Muscle of arm (tissue), 12 donors: ENCODE measurements around the gene SSU72. TPM values are rescaled to one million over a fixed set of nuclear protein-coding genes. Genes with fewer than 3 reads are reported as not detected.

ENCODE experiments used
- DNase-seq: peaks from one replicate; pipeline ENCODE4 v3.0.0-alpha.2; 2013
- polyA plus RNA-seq, 12 donors: library from polyadenylated mRNA; unstranded; fragments of 120-200 nt; gene quantifications; one replicate each; pipeline ENCODE4 v1.2.1, GENCODE V29; 2013; ENCODE audit not compliant: insufficient read length in 12 of 12

The SSU72 gene
- polyA plus RNA-seq, 12 donors = 61.6 to 98.6 (median 86.4) TPM; not detected in 1

DNA sequence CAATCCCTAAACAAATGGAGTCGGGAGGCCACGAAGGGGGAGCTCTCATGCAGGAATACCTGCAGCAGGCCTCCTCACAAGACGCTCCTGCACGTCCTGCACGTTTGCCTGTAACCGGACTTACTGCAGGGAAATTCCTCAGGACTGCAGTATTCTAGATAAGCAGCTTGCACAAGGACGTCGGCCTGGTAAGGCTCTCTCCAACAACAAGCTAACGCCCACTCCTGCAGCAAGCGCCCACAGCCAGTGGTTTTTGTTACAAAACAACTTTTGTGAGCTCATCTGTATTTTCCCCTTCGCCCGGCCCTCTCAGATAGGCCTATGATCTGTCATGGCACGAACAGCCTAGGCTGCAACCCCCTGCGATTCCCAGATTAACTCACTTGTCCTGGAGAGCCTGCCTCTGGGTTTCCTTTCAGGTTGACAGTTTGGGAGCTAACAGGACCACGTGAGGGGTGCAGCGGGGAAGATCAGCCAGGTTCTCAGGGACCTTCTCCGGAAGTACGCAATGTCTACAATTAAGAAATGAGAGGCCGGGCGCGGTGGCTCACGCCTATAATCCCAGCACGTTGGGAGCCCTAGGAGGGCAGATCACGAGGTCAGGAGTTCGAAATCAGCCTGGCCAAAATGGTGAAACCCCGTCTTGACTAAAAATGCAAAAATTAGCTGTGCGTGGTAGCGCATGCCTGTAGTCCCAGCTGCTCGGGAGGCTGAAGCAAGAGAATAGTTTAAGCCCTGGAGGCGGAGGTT, 39.7 kb upstream of the SSU72 start:
- DNase-seq = no peak

DNA sequence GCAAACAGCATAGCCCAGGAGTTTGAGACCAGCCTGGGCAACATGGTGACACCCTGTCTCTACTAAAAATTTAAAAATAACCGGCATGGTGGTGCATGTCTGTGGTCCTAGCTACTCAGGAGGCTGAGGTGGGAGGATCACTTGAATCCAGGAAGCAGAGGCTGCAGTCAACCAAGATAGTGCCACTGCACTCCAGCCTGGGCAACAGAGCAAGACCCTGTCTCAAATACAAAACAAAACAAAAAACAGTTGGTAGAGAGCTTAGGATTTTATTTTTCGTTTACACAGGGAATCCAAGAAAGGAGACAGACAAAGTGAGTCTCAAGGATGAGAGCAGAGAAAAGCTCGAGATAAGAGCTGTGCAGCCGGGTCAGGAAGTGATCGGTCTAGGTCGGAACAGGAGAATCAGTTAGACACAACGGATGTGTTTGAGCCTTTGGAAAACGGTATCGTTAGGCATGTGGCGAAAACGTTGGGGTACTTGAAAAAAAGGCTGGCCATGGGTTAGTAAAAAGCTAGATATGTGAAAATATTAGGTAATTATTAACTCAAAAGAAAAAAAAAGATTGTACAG, 38.9 kb upstream of the SSU72 start:
- no peak for DNase-seq

DNA sequence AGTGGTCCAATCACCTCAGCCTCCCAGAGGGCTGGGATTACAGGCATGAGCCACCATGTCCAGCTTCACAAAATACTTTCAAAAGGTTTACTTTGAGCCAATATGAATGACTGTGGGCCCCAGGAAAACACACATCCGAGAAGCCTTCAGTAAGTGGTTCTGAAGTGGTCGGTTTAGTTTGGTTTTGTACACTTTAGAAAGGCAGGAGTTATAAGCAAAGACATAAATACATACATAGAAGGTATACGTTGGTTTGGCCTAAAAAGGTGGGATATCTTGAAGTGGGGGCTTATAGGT, 37.4 kb upstream of the SSU72 start:
- no peak for DNase-seq

DNA sequence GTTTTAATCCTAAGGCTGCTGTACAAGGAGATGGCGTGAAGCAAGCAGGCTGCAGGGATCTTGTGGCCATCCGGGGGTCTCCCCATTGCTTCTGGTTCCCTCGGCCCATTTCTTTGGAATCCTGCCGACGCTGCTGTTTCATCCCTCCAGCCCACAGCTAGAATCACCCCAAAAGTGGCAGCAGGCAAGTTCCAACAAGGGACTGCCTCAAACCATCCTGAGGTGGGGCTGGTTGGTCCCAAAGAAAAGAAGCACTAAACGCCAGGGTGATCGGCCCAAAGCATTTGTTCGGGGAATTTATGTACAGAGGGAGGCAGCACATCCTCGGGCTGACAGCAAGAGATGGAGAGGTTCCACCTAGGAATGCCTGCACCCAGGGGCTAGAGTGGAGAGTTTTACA, 36.1 kb upstream of the SSU72 start:
- no peak for DNase-seq

DNA sequence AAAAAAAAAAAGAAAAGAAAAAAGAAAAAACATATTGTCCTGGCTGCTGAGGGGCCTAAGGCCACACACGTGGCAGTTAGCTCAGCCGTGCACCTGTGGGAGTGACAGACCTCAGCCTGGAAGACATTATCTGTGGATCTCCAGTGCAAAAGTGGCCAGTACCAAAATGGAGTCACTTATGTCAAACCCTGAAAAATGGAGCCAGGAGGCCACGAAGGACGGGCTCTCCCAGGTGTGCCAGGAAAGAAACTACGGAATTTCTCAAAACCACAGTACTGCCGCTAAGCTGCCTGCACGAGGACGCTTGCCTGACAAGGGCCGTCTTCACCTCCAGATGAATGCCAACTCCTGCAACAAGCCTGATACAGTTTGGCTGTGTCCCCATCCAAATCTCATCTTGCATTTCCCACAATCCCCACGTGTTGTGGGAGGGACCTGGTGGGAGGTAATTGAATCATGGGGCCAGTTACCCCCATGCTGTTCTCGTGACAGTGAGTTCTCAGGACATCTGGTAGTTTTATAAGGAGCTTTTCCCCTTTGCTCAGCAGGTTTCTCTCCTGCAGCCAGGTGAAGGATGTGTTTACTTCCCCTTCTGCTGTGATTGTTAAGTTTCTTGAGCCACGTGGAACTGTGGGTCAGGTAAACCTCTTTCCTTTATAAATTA, 35.3 kb upstream of the SSU72 start:
- DNase-seq = no peak

DNA sequence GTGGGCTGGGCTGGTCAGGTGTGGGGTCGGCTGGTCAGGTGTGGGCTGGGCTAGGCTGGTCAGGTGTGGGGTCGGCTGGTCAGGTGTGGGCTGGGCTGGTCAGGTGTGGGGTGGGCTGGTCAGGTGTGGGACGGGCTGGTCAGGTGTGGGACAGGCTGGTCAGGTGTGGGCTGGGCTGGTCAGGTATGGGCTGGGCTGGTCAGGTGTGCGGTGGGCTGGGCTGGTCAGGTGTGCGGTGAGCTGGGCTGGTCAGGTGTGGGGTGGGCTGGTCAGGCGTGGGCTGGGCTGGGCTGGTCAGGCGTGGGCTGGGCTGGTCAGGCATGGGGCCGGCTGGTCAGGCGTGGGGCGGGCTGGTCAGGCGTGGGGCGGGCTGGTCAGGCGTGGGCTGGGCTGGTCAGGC, 31.6 kb upstream of the SSU72 start:
- DNase-seq = no peak

DNA sequence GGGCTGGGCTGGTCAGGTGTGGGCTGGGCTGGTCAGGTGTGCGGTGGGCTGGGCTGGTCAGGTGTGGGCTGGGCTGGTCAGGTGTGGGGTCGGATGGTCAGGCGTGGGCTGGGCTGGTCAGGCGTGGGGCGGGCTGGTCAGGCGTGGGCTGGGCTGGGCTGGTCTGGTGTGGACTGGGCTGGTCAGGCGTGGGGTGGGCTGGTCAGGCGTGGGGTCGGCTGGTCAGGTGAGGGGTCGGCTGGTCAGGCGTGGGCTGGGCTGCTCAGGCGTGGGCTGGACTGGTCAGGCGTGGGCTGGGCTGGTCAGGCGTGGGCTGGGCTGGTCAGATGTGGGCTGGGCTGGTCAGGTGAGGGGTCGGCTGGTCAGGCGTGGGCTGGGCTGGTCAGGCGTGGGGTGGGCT, 31.1 kb upstream of the SSU72 start:
- no peak for DNase-seq

DNA sequence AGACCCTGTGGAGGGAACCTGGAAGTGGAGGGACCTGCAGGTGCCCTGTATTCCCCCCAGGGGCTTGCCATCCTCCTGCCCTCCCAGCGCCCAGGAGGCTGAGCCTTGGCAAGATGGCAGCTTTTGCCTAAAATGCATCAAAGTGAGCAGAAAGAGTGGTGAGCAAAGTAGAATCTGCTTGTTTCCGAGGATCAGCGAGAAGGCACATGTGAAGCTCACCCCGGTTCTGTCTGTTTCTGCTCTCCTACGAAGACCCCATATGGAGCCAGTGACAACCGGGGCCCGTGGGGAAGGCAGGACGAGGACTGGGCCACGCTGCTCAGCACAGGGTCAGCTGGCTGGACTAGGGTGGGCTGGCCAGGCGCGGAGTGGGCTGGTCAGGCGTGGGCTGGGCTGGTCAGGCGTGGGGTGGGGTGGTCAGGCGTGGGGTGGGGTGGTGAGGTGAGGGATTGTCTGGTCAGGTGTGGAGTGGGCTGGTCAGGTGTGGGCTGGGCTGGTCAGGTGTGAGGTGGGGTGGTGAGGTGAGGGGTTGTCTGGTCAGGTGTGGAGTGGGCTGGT, 30.4 kb upstream of the SSU72 start:
- no peak for DNase-seq

DNA sequence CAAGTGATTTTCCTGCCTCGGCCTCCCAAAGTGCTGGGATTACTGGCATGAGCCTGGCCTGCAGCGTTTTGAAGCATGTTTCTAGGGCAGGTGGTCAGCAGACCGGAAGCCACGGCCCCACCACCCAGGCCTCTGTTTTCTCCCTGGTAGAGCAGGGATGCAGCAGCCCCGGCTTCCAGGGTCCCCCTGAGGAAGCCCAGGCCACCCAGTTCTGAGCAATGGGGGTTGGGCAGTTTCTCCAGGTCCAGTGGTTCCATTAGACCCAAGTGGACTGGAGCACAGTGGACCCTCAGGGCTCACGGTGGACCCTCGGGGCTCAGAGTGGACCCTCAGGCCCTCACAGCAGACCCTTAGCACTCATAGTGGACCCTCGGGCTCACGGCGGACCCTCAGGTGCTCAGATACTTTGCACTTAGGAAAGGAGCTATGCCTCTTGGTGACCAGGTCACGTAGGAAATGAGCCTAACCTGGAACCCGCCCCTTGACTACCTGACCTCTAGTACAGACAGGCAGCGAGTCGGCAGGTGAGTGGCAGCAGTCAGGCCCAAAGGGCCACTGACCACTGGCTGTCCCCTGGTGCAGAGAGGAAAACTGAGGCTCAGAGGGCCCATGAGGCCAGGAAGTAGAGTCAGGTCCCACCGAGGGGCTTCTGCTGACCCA, 29.8 kb upstream of the SSU72 start:
- DNase-seq = no peak

DNA sequence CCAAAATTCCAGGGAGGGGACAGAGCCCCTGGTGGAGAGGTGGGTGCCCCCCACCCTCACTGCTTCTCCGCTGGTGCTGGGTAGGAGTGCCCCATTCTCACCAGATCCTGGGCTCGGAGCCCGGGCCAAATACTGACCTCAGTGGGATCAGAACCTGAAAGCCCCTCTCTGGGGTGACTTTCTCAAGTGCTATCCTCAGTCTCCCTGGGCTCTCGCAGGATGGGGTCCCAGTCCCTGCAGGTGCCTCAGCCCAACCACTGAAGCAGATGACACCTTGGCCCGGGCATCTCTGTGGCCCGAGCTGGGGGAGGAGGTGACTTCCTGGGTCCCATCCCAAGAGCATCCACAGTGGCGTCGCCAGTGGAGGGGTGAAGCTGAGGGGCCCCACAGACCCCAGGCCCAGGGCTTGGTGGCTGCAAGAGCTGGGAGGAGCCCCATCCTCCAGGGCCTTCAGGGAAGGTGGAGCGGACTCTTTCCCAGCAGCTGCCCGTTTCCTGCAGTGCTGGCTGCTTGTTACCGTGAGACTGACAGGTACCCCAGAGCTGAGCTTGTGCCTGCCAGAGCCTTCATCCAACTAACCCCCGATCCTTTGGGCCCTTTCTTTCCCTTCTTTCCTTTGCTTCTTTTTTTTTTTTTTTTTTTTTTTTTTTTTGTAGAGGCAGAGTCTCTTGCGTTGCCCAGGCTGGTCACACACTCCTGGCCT, 29.2 kb upstream of the SSU72 start:
- DNase-seq = no peak

DNA sequence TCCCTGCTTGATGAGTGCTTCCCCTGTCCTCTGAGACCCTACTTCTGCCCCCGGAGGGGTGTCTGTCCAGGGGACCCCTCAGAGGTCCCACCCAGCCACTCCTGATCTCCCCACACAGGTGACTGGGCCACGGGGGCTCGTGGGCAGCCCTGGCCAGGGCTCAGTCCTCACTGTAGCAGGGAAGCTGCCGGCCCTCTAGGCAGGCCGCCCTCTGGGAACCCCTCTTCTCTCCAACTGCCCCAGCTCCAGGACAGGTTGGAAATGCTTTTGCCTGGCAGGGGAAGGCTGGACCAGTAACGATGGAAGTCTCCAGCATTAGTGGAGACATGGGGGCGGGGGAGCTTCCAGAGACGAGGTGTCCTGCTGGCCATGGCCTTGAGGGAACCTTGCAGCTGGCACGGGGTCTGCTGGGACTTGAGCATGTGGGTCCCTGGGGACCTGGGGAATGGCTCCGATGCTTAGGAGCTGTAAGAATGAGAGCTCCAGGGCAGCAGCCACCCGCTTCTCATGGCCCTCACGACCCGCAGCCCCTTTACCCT, 28.4 kb upstream of the SSU72 start:
- DNase-seq = no peak

DNA sequence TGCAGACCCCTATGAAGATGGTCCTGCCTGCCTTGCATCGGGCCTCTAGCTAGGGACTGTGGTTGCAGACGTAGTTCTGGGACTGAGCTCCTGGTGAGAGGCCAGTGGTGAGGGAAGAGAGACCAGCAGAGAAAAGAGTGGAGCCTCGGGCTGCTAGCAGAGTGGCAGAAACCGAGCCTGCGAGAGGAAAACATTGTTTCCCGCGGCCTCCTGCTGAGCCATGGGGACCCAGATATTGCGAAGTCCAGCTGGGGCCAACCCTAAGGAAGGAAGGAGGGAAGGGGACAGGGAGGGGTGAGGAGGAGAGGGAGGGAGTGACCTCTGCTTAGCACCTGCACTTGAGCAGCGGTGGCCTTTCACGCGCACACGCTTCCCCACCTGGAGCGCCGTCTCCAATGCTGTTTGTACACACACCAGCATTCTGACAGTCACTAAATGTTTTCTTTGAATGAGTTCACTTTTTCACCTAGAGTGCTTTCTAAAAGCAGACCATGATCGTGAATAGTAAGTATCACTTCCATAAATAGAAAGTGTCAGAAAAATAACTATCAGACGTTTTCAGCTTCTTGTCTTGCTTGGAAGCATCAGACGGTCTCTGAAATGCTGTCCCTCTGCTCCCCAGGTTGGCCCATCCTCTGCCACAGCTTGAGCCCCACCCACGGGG, 27.8 kb upstream of the SSU72 start:
- DNase-seq = no peak

DNA sequence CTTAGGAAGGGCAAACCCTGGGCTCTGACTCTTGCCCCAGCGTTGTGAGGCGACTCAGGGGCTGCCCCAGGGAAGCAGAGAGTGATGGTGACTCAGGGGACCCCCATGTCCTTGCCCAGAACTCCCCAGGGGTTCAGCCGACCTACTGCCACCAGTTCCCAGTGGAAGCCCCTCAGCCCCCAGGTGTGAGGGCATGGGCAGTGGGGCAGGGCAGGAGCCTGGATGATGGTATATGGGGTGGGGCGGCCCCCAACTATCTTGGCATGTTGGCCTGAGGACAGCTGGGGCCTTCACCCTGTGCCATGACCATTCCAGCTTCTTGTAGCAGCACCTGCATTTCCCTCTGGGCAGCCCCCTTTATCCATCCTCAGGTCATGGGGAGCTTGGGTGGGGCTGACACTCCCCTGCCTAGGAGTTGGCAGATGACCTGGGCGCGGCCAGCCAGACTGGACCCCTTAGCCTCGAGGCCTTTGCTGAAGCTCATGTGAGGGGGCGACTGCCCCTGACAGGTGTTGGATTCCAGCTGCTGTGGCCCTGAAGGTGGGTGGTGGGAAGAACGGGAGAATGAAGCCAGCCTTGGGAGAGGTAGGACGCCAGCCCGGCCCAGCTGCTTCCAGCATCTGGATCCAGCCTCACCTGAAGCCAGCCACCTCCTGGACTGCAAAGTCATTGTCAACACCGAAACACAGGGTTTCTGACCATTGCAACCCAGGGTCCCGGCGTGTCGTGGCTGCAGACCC, 27.1 kb upstream of the SSU72 start:
- no peak for DNase-seq

DNA sequence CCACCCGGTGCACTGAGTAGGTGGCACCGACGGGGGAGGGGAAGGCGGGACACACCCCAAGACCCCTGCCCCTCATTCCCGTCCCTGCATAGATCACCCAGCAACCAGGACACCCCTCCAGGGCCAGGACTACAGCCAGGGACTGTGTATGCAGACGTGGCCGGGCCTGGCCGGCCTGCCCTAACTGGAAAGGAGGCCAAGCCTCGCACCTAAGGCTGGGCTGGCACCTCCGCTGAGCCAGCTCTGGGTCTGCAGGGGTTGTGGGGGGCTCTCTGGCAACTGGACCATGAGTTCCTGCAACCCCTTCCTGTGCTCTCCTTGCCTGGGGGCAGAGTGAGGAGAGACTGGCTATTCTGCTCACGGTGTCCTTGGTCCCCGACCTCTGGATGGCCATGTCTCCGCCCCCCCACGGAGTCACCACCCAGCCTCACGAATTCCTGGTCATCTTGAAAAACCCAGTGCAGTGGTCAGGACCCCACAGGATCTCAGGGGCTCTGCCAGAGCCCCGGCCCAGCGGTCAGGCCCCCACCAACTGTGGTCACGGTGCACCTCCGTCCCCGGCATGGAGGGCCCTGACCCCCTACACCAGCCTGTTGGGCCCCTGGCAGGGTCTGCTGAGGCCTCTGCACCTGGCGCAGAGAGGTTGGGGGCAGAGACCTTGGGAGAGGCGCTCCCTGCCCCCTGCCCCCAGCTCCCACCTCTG, 26.3 kb upstream of the SSU72 start:
- no peak for DNase-seq

DNA sequence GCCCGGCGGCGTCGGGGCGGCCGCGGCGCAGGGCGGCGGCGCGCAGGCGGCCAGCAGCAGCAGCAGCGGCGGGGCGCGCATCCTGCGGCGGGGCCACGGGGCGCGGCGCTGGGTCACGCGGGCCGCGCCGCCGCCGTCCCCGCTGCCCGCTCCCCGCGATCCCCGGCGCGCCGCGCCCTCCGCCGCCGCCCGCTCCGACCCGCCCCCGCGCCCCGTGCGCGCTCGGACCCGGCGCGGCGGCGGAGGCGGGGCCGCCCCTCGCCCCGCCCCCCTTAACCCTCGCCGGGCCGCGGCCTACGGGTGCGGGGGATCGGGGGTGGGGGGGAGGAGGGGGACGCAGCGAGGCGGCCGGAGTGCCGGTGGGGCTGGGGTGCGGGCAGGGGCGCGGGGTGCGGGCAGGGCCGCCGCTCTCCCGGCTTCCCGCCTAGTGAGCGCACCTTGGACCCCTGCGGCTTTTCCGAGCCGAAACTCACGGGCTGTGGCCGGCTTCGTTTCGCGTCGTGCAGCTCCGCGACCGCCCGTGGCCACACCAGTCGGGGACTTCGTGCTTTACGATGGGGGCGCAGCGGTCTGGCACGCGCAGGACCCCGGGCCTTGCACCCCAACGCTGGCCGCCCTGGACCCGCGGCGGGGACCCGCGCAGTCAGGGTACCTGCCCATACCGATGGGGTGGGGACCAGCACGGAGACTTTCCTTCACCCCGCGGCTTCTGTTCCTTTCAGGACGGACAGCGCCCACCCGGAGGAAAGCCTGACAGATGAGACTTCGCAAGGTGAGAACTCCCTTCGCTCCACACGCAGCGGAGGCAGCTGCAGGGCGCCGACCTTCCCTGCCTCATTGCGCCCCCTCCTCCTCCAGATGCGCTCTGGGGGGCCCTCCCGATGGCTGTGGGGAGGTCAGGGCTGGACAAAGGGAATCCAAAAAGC, 25.5 kb upstream of the SSU72 start, which contains the start of gene FNDC10:
FNDC10 (minus strand) TSS at position 201 of the 926 bp plus-strand sequence; CDS start at position 81, 120 bp downstream.
- DNase-seq = no peak

DNA sequence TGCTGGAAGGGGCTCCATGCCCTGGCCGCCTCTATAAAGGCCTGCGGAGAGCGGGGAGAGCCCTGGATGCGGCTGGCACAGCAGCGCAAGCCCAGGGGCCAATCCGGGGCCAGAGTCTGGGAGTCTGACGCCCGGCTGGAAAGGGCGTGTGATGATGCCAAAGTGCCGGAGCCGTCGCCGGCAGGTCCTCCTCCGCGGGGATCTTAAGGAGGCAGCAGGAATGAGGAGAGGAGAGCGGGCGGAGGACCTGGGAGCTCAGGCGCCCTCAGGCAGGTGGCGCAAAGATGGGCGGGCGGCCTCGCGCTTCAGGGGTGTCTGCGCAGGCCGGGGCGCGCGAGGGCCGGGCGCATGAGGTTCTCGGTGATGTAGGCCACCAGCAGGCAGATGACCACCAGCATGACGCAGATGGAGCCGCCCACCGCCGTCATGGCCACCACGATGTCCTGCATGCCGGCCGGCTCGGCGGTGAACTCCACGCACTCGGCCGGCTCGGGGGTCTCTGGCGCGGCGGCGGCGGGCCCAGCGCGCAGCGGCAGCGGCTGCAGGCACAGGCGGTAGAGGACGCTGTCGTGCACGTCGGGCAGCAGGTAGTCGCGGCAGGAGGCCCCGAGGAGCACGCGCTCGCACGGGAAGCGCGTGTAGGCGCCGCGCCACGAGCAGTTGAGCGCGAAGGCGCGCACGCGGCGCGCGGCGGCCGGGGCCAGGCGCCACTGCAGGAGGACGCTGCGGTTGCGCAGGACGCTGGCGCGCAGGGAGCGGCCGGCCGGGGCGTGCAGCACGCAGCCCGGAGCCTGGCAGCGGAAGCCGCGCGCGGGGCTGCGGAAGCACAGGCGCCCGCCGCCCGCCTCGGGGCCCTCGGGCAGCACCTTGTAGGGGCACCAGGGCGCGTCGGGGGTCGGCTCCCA, 24.6 kb upstream of the SSU72 start:
- DNase-seq = no peak

DNA sequence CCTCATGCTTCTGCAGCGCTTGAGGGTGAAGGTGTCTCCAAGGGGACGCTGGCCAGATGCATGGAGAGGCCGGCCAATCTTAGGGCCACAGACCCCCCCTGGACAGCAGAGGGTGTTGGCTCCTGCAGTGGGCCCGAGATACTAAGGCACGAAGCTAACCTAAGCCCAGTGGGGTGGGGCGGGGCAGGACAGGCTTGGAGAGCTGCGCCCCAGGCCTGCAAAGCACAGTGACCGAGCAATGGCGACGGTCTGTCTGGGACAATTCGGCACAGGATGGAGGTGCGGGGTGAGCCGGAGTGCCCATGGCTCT, 24.0 kb upstream of the SSU72 start:
- no peak for DNase-seq
